Measurements from ENCODE around the gene TNKS2. TPM values are rescaled to one million over a fixed set of nuclear protein-coding genes. Genes with fewer than 3 reads are reported as not detected.

Gene TNKS2
- total and polyA plus RNA-seq, 12 donors, result 4.7 to 21.1 (median 14.0) TPM

DNA sequence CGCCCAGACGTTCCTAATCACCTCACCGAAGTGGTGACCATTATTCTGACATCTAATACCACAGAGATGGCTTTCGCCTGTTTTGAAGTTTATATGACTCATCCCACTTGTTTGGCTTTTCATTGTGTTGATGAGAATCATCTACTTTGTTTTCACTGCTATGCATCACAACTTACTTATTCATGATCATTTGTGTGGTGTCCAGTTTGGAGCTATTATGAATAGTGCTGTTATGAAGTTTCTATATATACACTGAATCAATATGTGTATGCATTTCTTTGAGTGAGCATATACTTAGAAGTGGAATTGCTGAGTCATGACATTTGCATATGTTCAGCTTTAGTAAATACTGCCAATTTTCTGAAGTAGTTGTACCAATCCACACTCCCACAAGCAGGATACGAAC lies 38.6 kb upstream of the TNKS2 start:
- Histone ChIP-seq H3K9me3 (peaks cover 0 to 7% (median 0%) of the 10 kb centered on the region in 11 donors), H3K27me3 (peaks cover 0 to 8% (median 0%) of the 10 kb centered on the region in 7 donors), H3K27ac (no peak overlapping the region), H3K4me3 (no peak overlapping the region), H3K36me3 (no peaks in the 10 kb centered on the region), H3K4me1 (no peaks in the 10 kb centered on the region)
- DNase-seq, result no peak
- TF ChIP-seq, protein P1, sequence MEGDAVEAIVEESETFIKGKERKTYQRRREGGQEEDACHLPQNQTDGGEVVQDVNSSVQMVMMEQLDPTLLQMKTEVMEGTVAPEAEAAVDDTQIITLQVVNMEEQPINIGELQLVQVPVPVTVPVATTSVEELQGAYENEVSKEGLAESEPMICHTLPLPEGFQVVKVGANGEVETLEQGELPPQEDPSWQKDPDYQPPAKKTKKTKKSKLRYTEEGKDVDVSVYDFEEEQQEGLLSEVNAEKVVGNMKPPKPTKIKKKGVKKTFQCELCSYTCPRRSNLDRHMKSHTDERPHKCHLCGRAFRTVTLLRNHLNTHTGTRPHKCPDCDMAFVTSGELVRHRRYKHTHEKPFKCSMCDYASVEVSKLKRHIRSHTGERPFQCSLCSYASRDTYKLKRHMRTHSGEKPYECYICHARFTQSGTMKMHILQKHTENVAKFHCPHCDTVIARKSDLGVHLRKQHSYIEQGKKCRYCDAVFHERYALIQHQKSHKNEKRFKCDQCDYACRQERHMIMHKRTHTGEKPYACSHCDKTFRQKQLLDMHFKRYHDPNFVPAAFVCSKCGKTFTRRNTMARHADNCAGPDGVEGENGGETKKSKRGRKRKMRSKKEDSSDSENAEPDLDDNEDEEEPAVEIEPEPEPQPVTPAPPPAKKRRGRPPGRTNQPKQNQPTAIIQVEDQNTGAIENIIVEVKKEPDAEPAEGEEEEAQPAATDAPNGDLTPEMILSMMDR (IDR thresholded peaks at IDR 0.05), result no peak
- 81 to 82% methylated on average over 5 of the region's 5 CpGs for WGBS, 2 donors
- intact Hi-C loops (cut with DNase I), result loop anchor here (2.0 to 5.0 kb wide), 5 partner anchors 148 to 678 kb away; partner anchors contain the start of gene FGFBP3 (in 2 of the 10)
- ATAC-seq, result no peak

DNA sequence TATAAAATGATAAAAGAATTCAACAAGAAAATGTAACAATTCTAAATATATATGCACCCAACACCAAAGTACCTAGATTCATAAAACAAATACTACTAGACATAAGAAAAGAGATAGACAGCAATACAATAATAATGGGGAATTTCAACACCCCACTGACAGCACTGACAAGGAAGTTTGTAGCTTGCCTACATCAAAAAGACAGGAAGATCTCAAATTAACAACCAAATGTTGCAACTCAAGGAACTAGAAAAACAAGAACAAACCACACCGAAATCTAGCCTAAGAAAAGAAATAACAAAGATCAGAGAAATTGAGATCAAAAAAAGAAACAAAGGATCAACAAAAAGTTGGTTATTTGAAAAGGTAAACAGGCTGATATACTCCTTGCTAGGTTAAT lies 36.5 kb upstream of the TNKS2 start:
- Histone ChIP-seq H3K27me3 (peaks cover 0 to under 1% (median 0%) of the 10 kb centered on the region in 7 donors), H3K36me3 (no peaks in the 10 kb centered on the region), H3K27ac (no peak overlapping the region), H3K4me1 (no peaks in the 10 kb centered on the region), H3K4me3 (no peak overlapping the region), H3K9me3 (peaks cover 0 to 7% (median 0%) of the 10 kb centered on the region in 11 donors)
- intact Hi-C loops (cut with DNase I), result no loop called here
- ATAC-seq (no peak), DNase-seq (no peak)
- TF ChIP-seq, protein P1 (IDR thresholded peaks at IDR 0.05), result no peak
- 74 to 75% methylated on average over 1 of the region's 1 CpG for WGBS, 2 donors

DNA sequence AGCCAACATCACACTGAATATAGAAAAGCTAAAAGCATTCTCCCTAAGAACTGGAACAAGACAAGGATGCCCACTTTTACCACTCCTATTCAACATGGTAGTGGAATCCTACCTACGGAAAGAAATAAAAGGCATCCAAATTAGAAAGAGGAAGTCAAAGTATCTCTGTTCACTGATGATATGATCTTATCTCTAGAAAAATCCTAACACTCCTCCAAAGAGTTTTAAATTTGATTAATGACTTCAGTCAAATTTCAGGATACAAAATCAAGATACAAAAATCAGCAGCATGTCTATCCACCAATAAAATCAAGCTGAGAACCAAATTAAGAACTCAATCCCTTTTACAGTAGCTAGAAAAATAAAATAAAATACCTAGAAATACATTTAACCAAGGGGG lies 35.3 kb upstream of the TNKS2 start:
- intact Hi-C loops (cut with DNase I), result no loop called here
- no peaks in the 10 kb centered on the region for H3K4me1 ChIP-seq
- 56 to 65% methylated on average over 1 of the region's 1 CpG for WGBS, 2 donors
- ATAC-seq (no peak), DNase-seq (no peak)
- no peak overlapping the region for H3K4me3 ChIP-seq
- no peaks in the 10 kb centered on the region for H3K36me3 ChIP-seq
- H3K27ac ChIP-seq, result no peak overlapping the region
- no peaks in the 10 kb centered on the region for H3K27me3 ChIP-seq
- H3K9me3 ChIP-seq, result peaks cover 0 to 7% (median 0%) of the 10 kb centered on the region in 11 donors
- TF ChIP-seq, protein P1 (IDR thresholded peaks at IDR 0.05), result no peak

DNA sequence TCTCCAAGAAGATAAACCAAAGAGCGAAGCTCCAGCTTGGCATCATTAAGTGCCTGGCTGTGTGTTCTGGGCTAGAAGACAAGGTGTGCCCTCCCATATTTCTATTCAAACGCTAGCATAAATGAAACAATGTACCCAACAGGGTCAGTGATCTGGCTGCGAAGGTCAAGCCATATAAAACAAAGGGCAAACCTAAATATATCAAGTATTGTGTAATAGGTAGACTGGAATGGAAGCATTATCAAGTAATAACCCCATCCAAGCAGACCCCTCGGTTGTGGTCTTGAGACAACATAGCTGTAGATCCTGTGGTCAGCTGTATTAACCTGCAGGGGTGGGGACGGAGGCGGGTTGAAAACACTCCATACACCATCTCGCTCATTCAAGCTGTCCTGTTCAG lies 31.6 kb upstream of the TNKS2 start:
- ATAC-seq, result no peak
- Histone ChIP-seq H3K27ac (no peak overlapping the region), H3K4me1 (no peaks in the 10 kb centered on the region), H3K36me3 (no peaks in the 10 kb centered on the region), H3K27me3 (no peaks in the 10 kb centered on the region), H3K4me3 (no peak overlapping the region), H3K9me3 (peaks cover 0 to 7% (median 0%) of the 10 kb centered on the region in 11 donors)
- intact Hi-C loops (cut with DNase I), result no loop called here
- no peak for DNase-seq
- TF ChIP-seq, protein P1 (IDR thresholded peaks at IDR 0.05), result no peak
- WGBS, 2 donors, result 88 to 92% methylated on average over 7 of the region's 7 CpGs

Data from heart right ventricle (tissue), 16 donors.